IPS-NIHi7 (cell line): ENCODE data around the gene PNPLA3.

ENCODE experiments used
- DNase-seq: peaks from one replicate; pipeline ENCODE4 v3.0.0; 2012; ENCODE audit warnings: mixed read lengths; ENCODE audit errors: extremely low spot score

PNPLA3 gene

DNA sequence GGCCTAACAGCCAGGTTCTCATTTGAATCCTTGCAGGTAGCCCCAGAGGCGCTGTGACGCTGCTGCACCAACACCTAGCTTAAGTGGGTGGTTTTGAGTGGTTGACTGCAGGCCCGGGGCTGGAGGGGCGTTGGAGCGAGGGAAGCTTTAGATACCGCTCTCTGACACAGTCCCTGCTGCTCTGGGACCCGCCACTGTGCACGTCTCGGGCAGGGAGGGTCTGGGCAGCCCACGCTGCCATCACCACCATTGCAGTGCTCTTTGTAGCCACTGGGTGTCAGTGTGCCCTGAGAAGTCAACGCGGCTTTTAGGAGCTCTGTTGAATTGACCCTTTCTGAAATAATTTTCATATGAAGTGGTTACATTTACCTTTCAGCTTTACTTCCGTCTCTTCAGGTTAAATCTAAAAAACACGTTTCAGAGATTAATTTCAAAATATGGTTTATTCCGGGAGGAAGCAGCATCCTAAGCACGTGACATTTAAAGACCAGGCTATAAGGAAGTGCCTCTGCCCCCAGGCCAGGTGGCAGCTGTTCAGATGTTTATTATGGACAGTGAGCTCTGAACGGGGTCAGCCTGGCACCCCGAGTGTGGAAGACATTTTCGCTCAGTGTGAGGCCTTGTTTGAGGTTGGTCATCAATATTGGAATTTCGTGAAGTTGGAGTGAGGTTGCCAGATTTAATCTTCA, 69.6 kb downstream of the PNPLA3 start:
- peak; percentile 92 for DNase-seq

DNA sequence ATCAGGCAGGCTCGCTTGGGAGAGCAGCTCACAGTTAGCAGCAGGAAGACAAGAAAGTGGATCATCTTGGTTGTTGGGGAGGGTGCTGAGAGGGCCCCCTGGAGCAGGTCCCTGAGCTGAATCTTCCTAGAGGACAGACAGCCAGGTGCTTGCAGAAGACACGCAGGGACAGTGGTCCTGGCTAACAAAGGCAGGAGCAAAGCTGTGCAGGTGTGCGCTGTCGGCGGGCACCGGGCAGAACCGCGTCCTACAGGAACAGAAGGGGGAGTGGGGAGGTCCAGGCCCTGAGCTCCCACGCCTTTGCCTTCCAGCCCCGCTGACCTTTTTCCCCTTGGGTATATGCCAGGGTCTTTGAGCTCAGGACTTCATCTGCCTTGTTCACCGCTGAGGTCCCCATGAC, 70.4 kb downstream of the PNPLA3 start:
- no peak for DNase-seq

DNA sequence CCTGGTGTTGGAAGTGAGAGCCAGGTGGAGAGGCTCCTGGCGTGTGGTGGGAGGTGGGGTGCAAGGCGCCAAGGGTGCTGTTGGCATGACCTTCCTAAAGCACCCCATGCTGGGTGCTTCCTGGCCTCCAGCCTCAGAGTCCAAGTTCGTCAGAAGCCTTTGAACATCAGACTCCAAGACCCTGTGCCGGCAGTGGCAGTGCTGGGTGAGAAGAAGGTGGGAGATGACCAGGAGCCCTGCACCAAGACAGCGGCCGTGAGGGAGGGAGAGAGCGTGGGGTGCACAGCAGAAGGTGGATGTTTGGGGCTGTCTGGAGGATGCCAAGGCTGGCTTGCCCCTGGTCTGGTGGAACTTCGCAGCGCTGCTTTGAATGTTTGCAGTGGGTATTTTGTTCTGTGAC, 70.8 kb downstream of the PNPLA3 start:
- no peak for DNase-seq

DNA sequence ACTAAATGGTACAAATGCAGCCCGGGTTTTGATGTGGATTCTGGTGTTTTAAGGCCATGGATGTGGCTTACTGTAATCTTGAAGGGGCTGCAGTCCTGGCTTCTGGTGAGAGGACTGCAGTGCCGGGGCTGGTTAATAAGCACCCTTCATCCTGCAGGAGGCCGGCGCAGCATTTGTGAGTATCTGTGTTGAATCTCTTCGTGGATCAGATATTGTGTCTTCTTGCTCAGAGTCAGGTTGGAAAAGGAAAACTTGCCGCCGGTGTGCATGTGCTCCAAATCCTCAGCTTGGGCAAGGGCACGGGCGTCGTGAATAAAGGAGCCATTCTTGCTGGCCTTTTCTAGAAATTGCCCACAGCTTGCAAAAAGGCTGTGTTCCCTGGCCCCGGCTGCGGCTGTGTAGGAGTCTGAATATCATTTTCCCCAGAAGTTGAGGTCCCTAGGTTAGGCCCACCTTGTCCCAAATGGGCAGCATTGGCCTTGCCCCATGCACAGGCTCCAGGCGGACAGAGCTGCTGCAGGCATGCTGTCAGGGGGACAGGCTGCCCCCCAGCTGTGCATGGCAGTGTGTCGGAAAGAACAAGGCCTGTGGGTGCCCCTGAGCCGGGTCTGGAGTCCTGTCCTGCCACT, 71.6 kb downstream of the PNPLA3 start:
- DNase-seq, result no peak

DNA sequence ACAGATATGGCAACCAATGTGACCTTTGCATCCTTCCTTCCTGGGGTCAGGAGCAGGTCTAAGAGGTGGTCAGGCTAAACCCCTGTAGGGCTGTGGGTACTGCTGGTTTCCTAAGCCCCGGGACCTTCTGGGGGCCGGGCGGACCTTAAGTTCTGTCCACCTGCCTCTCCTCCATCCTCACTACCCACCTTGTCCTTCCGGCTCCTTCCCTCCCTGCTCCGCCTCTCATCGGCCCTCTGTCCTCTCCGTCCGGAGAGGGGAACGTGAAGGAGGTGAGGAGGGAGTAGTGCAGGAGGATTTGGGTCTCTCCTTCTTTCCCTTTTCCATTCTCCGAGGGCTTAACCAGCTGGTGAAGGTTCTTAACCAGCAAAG, 72.2 kb downstream of the PNPLA3 start:
- no peak for DNase-seq

DNA sequence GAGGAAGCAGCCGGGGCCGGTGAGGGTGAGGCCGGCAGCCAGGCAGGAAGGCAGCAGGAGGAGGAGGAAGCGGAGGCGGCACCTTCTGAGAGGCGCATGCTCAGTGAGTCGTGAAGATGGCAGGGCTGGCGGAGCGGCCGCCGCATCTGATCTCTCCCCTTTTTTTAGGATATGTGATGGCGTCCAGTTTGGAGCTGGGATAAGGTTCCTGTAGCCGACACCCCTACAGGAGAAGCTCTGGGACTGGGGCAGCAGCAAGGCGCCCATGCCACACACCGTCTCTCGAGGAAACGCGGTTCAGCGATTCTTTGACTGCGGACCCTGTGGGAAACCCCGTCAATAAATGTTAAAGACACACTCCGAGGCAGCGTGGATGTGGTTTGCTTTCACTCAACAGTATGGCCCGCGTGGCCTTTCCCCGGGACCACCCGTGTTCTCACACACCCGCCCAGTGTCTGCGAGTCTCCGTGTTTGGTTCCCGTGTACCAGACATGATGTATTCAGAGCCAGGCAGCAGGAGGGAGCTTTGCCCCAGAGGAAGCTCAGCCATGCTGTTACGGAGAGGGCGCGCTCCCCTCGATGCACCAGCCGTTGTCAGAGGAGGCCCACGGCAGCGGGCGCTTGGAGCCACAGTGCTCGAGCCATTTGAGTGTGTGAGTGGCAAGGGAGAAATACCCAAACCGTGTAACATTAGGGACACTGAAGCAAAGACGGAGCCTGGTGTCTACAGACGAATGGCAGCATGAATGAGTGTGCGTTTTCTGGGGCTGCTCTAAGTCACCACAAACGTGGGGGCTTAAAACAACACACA, 72.8 kb downstream of the PNPLA3 start:
- DNase-seq, result no peak

DNA sequence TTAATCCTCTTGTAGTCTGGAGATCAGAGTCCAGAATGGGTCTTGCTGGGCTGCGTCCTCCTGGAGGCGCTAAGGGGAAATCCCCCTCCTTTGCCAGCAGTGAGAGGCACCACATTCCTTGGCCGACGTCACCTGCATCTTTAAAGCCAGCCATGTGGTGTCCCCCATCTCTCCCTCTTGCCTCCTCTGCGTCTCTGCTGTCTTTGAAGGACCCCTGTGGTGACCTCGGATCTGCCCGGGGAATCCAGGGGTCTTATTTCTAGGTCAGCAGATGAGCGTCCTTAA, 73.3 kb downstream of the PNPLA3 start:
- DNase-seq, result peak; percentile 50
